HL-60 (cell line): ENCODE data around the gene SEL1L.

Source experiments
- CTCF ChIP-seq: IDR thresholded peaks from one replicate; pipeline ENCODE4 v1.5.1; 2011; ENCODE audit warnings: low read length, control low read depth, inconsistent platforms; ENCODE audit not compliant: insufficient read depth
- GABPA ChIP-seq: IDR thresholded peaks from 2 replicates; pipeline ENCODE4 v1.6.1; 2012; ENCODE audit warnings: low read depth

DNA sequence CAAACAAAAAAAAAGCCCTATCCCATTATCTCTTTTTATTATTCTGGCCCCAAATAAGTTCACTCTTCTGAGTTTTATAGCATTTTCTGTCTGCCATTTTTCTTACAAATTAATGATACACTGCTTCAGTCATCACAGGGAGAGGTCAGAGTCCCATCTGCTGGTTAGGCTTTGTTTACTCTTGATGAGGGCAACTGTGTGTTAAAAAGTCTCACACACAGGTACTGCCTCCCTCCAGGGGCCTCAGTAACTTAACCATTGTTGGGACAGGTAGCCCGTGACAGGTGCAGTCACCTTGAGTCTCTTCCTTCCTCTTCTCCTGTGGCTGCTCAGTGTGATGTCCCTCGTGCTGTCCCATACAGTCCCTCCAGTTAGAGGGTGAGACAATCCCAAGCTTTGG lies 45.5 kb upstream of the SEL1L start:
- TF ChIP-seq CTCF = no peak
- TF ChIP-seq GABPA = no peak
